ENCODE measurements around the gene GATA5. TPM values are rescaled to one million over a fixed set of nuclear protein-coding genes. Genes with fewer than 3 reads are reported as not detected.

Gene GATA5
- total and polyA plus RNA-seq, 8 donors: 3.1 to 16.4 (median 9.3) TPM; not detected in 1

- Histone ChIP-seq H3K9me3 (no peaks in the 10 kb centered on the region), H3K27ac (no peak overlapping the region), H3K36me3 (no peaks in the 10 kb centered on the region), H3K4me3 (no peak overlapping the region), H3K4me1 (peaks cover 0 to 16% (median 7%) of the 10 kb centered on the region in 4 donors), H3K27me3 (peaks cover 0 to 40% (median 0%) of the 10 kb centered on the region in 3 donors)
- WGBS, 5 donors: 80 to 86% (median 83%) methylated on average over 17 to 25 of the region's 25 CpGs
- DNase-seq: no peak
- TF ChIP-seq POLR2AphosphoS5 (IDR thresholded peaks at IDR 0.05) (no peak), CTCF (IDR thresholded peaks at IDR 0.05) (no peak), POLR2A (IDR thresholded peaks at IDR 0.05) (no peak), EP300 (IDR thresholded peaks at IDR 0.05) (no peak)
- intact Hi-C loops (cut with DNase I; ENCODE audit: low total_unique reads): no loop called here
These were observed 57.6 kb downstream of the GATA5 start for GRCh38 chr20:62417981-62418708.

- no peak overlapping the region for H3K4me3 ChIP-seq
- H3K4me1 ChIP-seq: peaks cover 1 to 28% (median 14%) of the 10 kb centered on the region in 4 donors
- WGBS, 5 donors: 80 to 91% (median 86%) methylated on average over 32 to 43 of the region's 43 CpGs
- intact Hi-C loops (cut with DNase I; ENCODE audit: low total_unique reads): no loop called here
- peaks cover 0 to 35% (median 0%) of the 10 kb centered on the region in 3 donors for H3K27me3 ChIP-seq
- TF ChIP-seq CTCF (IDR thresholded peaks at IDR 0.05) (no peak), POLR2A (IDR thresholded peaks at IDR 0.05) (no peak), EP300 (IDR thresholded peaks at IDR 0.05) (no peak), POLR2AphosphoS5 (IDR thresholded peaks at IDR 0.05) (no peak)
- H3K36me3 ChIP-seq: no peaks in the 10 kb centered on the region
- H3K9me3 ChIP-seq: no peaks in the 10 kb centered on the region
- DNase-seq: no peak
- no peak overlapping the region for H3K27ac ChIP-seq
These were observed 58.9 kb downstream of the GATA5 start for GRCh38 chr20:62416651-62417637.

- intact Hi-C loops (cut with DNase I; ENCODE audit: low total_unique reads): no loop called here
- Histone ChIP-seq H3K9me3 (no peaks in the 10 kb centered on the region), H3K4me1 (peaks cover 11 to 41% (median 23%) of the 10 kb centered on the region in 4 donors), H3K4me3 (no peak overlapping the region), H3K36me3 (no peaks in the 10 kb centered on the region), H3K27me3 (peaks cover 0 to 35% (median 0%) of the 10 kb centered on the region in 3 donors), H3K27ac (no peak overlapping the region)
- no peak for TF ChIP-seq EP300 (IDR thresholded peaks at IDR 0.05)
- TF ChIP-seq POLR2A (IDR thresholded peaks at IDR 0.05): no peak
- no peak for TF ChIP-seq POLR2AphosphoS5 (IDR thresholded peaks at IDR 0.05)
- no peak for TF ChIP-seq CTCF (IDR thresholded peaks at IDR 0.05)
- no peak for DNase-seq
- 84 to 89% (median 87%) methylated on average over 18 to 24 of the region's 24 CpGs for WGBS, 5 donors
These were observed 60.3 kb downstream of the GATA5 start for GRCh38 chr20:62415354-62416111.

Data from stomach (tissue), 9 donors.